Gastrocnemius medialis (tissue), 4 donors: ENCODE results near the gene CCDC183. TPM values are rescaled to one million over a fixed set of nuclear protein-coding genes. Genes with fewer than 3 reads are reported as not detected.

ENCODE experiments used
- ATAC-seq, 2 donors: fragments of 150-250 bp; one replicate each; pipeline ENCODE4 v1.9.1; 2016
- DNase-seq, 2 donors: peaks; one replicate each; pipeline ENCODE4 v3.0.0-alpha.2; 2019
- H3K27ac ChIP-seq, 4 donors: fragments of 200-600 bp; sonication (generic); 1 replicate in 1 of 4; 2 replicates in 3 of 4; pipeline ENCODE4 v1.5.1; 2016 to 2018; ENCODE audit warnings: mild to moderate bottlenecking in 2 of 4, moderate library complexity in 1 of 4
- H3K27me3 ChIP-seq, 3 donors: fragments of 200-600 bp; sonication (generic) in 2 of 3; 1 replicate in 1 of 3; 2 replicates in 2 of 3; pipeline versions ENCODE4 v1.5.1 to v1.6.0; 2016 to 2019; ENCODE audit warnings: mild to moderate bottlenecking in 1 of 3, moderate library complexity in 1 of 3
- H3K36me3 ChIP-seq, 2 donors: fragments of 200-600 bp; sonication (generic) in 1 of 2; one replicate each; pipeline ENCODE4 v1.5.1; 2017 to 2018
- H3K4me1 ChIP-seq, 2 donors: fragments of 200-600 bp; sonication (generic) in 1 of 2; one replicate each; pipeline ENCODE4 v1.5.1; 2016 to 2017; ENCODE audit warnings: mild to moderate bottlenecking in 2 of 2
- H3K4me3 ChIP-seq, 4 donors: fragments of 200-600 bp; sonication (generic) in 3 of 4; 1 replicate in 1 of 4; 2 replicates in 3 of 4; pipeline ENCODE4 v1.5.1; 2016 to 2019; ENCODE audit warnings: mild to moderate bottlenecking in 2 of 4
- H3K9me3 ChIP-seq, 3 donors: fragments of 200-600 bp; sonication (generic) in 2 of 3; 1 replicate in 1 of 3; 2 replicates in 2 of 3; pipeline ENCODE4 v1.5.1; 2016 to 2019
- CTCF ChIP-seq, 5 experiments: fragments of 450-650 bp in 3 of 5; fragments of 200-600 bp in 2 of 5; sonication (generic) in 2 of 5; IDR thresholded peaks in 4 of 5; conservative IDR thresholded peaks in 1 of 5; 1 replicate in 4 of 5; 2 replicates in 1 of 5; pipeline ENCODE4 v1.5.1; 2016 to 2019; ENCODE audit warnings: antibody characterized with exemption in 5 of 5, mild to moderate bottlenecking in 3 of 5, moderate library complexity in 3 of 5
- POLR2A ChIP-seq, 2 donors: fragments of 450-650 bp; IDR thresholded peaks; one replicate each; pipeline ENCODE4 v1.6.1; 2017; ENCODE audit warnings: antibody characterized with exemption in 2 of 2, mild to moderate bottlenecking in 2 of 2, moderate library complexity in 2 of 2
- in situ Hi-C, 4 donors: fragments of 200-750 bp; cut with MboI; loops; one replicate each; pipeline versions ENCODE4 v1.15.0 to v1.8.0; 2017; ENCODE audit warnings: low sequenced_read_pairs in 4 of 4
- intact Hi-C: fragments of 100-400 bp; cut with DNase I; formaldehyde crosslinking; loops from one replicate; pipeline ENCODE4 v1.15.1; 2023; ENCODE audit warnings: low total_unique reads
- total RNA-seq, 4 donors: library from RNA; depleted of rRNA; stranded (reverse); fragments of >200 nt; gene quantifications; one replicate each; pipeline versions ENCODE4 v1.1.0 to v1.2.3, GENCODE V29; 2016

Gene CCDC183
- total RNA-seq, 4 donors from 2014 or later: 0.31 TPM; not detected in 3

GRCh38 chr9:136845465-136846260, 49.5 kb downstream of the CCDC183 start:
- ATAC-seq (no peak), DNase-seq (no peak)
- intact Hi-C loops (loop anchor here (5.0 kb wide), 4 partner anchors 53 to 182 kb away; partner anchors contain the start of genes ABCA2, PAXX and TMEM141), in situ Hi-C loops (no loop called here)
- no peak overlapping the region for H3K27ac ChIP-seq
- peaks cover 11 to 21% (median 14%) of the 10 kb centered on the region in 3 donors for H3K27me3 ChIP-seq
- peaks cover 24 to 52% of the 10 kb centered on the region in 2 donors for H3K4me1 ChIP-seq
- TF ChIP-seq CTCF (IDR thresholded peaks at IDR 0.05 in 4 of 5, conservative IDR thresholded peaks at IDR 0.05 in 1 of 5): no peak
- no peak for TF ChIP-seq POLR2A (IDR thresholded peaks at IDR 0.05)
- peaks cover 0 to 3% of the 10 kb centered on the region in 2 donors for H3K36me3 ChIP-seq
- no peaks in the 10 kb centered on the region for H3K9me3 ChIP-seq
- no peak overlapping the region for H3K4me3 ChIP-seq

- H3K27me3 ChIP-seq: peaks cover 11 to 21% (median 14%) of the 10 kb centered on the region in 3 donors
These were observed 50.4 kb downstream of the CCDC183 start for GRCh38 chr9:136846376-136847087.

GRCh38 chr9:136847088-136847825, 51.1 kb downstream of the CCDC183 start:
- no peak for TF ChIP-seq CTCF (IDR thresholded peaks at IDR 0.05 in 4 of 5, conservative IDR thresholded peaks at IDR 0.05 in 1 of 5)
- TF ChIP-seq POLR2A (IDR thresholded peaks at IDR 0.05): no peak
- ATAC-seq: no peak
- H3K27me3 ChIP-seq: peaks cover 11 to 21% (median 14%) of the 10 kb centered on the region in 3 donors

More at GRCh38 chr9:136846376-136847087, 50.4 kb downstream of the CCDC183 start:
- in situ Hi-C loops (no loop called here), intact Hi-C loops (loop anchor here (5.0 kb wide), 4 partner anchors 54 to 181 kb away; partner anchors contain the start of genes ABCA2, PAXX and TMEM141)
- no peak for TF ChIP-seq CTCF (IDR thresholded peaks at IDR 0.05 in 4 of 5, conservative IDR thresholded peaks at IDR 0.05 in 1 of 5)
- TF ChIP-seq POLR2A (IDR thresholded peaks at IDR 0.05): no peak
- peaks cover 0 to 12% of the 10 kb centered on the region in 2 donors for H3K36me3 ChIP-seq
- peaks cover 22 to 52% of the 10 kb centered on the region in 2 donors for H3K4me1 ChIP-seq
- ATAC-seq (no peak), DNase-seq (no peak)
- peak overlapping the region in 2 of 4 donors; percentile 82 to 86 for H3K4me3 ChIP-seq
- H3K27ac ChIP-seq: no peak overlapping the region
- H3K9me3 ChIP-seq: no peaks in the 10 kb centered on the region

GRCh38 chr9:136847826-136848392, 51.8 kb downstream of the CCDC183 start:
- peaks cover 0 to 12% of the 10 kb centered on the region in 2 donors for H3K36me3 ChIP-seq
- H3K27me3 ChIP-seq: peaks cover 11 to 21% (median 14%) of the 10 kb centered on the region in 3 donors
- intact Hi-C loops (loop anchor here (2.0 to 5.0 kb wide), 6 partner anchors 41 to 179 kb away; partner anchors contain the start of genes ABCA2, C8G, FBXW5 and PAXX), in situ Hi-C loops (no loop called here)
- DNase-seq: peak; percentile 73 to 87
- H3K27ac ChIP-seq: peak overlapping the region; percentile 89 to 97 (median 92)
- peak overlapping the region; percentile 73 to 86 (median 82) for H3K4me3 ChIP-seq
- H3K9me3 ChIP-seq: no peaks in the 10 kb centered on the region
- H3K4me1 ChIP-seq: peaks cover 27 to 46% of the 10 kb centered on the region in 2 donors
- TF ChIP-seq CTCF (IDR thresholded peaks at IDR 0.05 in 4 of 5, conservative IDR thresholded peaks at IDR 0.05 in 1 of 5) (no peak), POLR2A (IDR thresholded peaks at IDR 0.05) (peak; percentile 73 to 85)
- peak; percentile 21 to 25 for ATAC-seq

More at GRCh38 chr9:136847088-136847825, 51.1 kb downstream of the CCDC183 start:
- H3K27ac ChIP-seq: peak overlapping the region; percentile 89 to 97 (median 92)
- intact Hi-C loops (loop anchor here (5.0 kb wide), 4 partner anchors 55 to 180 kb away; partner anchors contain the start of genes ABCA2, PAXX and TMEM141), in situ Hi-C loops (no loop called here)
- H3K36me3 ChIP-seq: peaks cover 0 to 12% of the 10 kb centered on the region in 2 donors
- no peaks in the 10 kb centered on the region for H3K9me3 ChIP-seq
- peak overlapping the region; percentile 73 to 86 (median 82) for H3K4me3 ChIP-seq
- peaks cover 27 to 52% of the 10 kb centered on the region in 2 donors for H3K4me1 ChIP-seq
- DNase-seq: no peak
